Measurements from ENCODE around the gene IL31RA.

GRCh38 chr5:55850839-55851674 lies at the start of gene IL31RA:
- no peak for TF ChIP-seq ZNF70 (CRISPR knock-in tag; IDR thresholded peaks at IDR 0.05)
- TF ChIP-seq TOX (CRISPR knock-in tag; IDR thresholded peaks at IDR 0.05; ENCODE audit: borderline replicate concordance): no peak
- TF ChIP-seq PPARA (CRISPR knock-in tag; IDR thresholded peaks at IDR 0.05; ENCODE audit: borderline replicate concordance): no peak
- no peak for TF ChIP-seq CSRNP3 (CRISPR knock-in tag; IDR thresholded peaks at IDR 0.05)
- TF ChIP-seq ZNF565 (CRISPR knock-in tag; conservative IDR thresholded peaks at IDR 0.05; ENCODE audit: low read depth): no peak
- TF ChIP-seq BACH2 (CRISPR knock-in tag; IDR thresholded peaks at IDR 0.05; ENCODE audit: borderline replicate concordance): no peak
- no peak for TF ChIP-seq RARB (CRISPR knock-in tag; IDR thresholded peaks at IDR 0.05)
- no peak for TF ChIP-seq CREB5 (CRISPR knock-in tag; IDR thresholded peaks at IDR 0.05; ENCODE audit: low read depth)
- TF ChIP-seq ZFP3 (CRISPR knock-in tag; IDR thresholded peaks at IDR 0.05): no peak
- TF ChIP-seq PATZ1 (CRISPR knock-in tag; IDR thresholded peaks at IDR 0.05; ENCODE audit: borderline replicate concordance): no peak
- no peak for TF ChIP-seq ZNF8 (CRISPR knock-in tag; IDR thresholded peaks at IDR 0.05)
- no peak for TF ChIP-seq ESRRG (CRISPR knock-in tag; IDR thresholded peaks at IDR 0.05)
- TF ChIP-seq ARNTL (CRISPR knock-in tag; IDR thresholded peaks at IDR 0.05; ENCODE audit: borderline replicate concordance, low read depth): no peak
